ENCODE results near the gene ITGB3. TPM values are rescaled to one million over a fixed set of nuclear protein-coding genes. Genes with fewer than 3 reads are reported as not detected.
"Not testable (repeated sequence)": the region's sequence is repeated elsewhere in the genome, so short reads cannot be mapped to it uniquely, and the experiment has no call there.

Gene ITGB3
- 12.3 TPM for polyA plus RNA-seq (2013, experiment 1 of 2; ENCODE audit: insufficient read length)
- polyA plus RNA-seq (2013, experiment 2 of 2; ENCODE audit: insufficient read length), result 11.8 TPM

- peak; percentile 75 for DNase-seq
Measured at GRCh38 chr17:47253541-47254402, at the start of gene ITGB3. TSS of gene ITGB3 (plus strand) at chr17:47253827. CDS start at chr17:47253862, 35 bp downstream.

DNA sequence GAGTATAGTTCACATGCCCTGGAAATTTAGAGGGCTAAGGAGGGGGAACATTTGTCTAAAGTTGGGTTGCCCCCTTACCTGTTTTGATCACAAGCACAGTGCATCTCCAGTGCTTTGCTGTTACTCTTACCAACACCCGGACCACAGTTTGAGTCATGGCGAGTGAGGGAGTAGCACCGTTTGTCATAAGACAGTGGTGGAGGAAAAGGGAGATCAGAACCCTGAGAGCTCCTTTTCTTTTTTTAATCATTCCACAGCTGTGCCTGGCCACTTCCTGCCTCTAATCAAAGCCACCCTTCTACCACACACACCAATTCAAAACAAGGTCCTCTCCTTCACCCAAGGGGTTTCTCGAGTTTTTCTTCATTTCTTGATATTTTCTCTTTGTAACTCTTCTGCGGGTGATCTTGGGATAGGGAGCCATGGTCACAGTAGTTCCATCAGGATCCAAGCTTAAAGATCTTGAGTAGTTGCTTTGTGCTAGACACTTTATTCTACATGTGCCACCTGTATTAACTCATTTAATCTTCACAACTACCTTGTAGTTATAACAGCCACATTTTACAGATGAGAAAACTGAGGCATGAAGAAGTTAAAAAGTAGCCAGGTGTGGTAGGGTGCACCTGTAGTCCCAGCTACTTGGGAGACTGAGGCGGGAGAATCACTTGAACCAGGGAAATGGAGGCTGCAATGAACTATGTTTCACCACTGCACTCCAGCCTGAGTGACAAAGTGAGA lies 49.5 kb upstream of the ITGB3 start:
- peak; percentile 68 for DNase-seq

DNA sequence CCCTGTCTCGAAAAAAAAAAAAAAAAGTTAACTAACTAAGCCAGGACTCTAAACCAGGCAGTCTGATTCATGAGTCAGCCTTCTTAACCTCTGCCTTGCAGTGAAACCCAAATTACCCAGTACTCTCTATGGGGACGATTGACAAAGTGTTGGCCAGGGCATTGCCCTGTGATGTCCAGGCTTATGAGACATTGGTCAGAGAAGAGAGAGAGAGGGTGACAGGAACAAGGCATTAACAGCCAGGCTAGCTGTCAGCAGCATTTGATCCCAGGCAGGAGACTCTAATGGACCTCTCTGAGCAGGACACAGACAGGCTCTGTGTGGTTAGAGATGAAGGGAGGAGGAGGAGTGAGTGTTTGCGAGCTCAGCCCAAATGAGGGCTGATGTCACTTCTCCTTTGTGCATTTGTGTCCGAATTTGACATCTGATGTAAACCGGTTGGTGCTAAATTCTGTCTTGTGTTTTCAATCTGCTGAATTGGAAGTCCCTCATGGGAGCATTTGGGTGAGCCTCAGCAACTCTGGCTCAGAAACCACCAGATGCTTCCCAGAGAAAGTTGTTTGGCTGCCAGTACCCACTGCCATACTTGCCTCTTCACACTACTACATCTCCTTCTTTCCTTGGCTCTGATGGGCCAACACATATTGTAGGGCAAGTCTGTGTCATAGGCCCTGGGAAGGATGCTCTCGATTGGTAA lies 48.8 kb upstream of the ITGB3 start:
- DNase-seq, result peak; percentile 48

- DNase-seq, result peak; percentile 91
Measured at GRCh38 chr17:47205419-47205963, 48.1 kb upstream of the ITGB3 start.

DNA sequence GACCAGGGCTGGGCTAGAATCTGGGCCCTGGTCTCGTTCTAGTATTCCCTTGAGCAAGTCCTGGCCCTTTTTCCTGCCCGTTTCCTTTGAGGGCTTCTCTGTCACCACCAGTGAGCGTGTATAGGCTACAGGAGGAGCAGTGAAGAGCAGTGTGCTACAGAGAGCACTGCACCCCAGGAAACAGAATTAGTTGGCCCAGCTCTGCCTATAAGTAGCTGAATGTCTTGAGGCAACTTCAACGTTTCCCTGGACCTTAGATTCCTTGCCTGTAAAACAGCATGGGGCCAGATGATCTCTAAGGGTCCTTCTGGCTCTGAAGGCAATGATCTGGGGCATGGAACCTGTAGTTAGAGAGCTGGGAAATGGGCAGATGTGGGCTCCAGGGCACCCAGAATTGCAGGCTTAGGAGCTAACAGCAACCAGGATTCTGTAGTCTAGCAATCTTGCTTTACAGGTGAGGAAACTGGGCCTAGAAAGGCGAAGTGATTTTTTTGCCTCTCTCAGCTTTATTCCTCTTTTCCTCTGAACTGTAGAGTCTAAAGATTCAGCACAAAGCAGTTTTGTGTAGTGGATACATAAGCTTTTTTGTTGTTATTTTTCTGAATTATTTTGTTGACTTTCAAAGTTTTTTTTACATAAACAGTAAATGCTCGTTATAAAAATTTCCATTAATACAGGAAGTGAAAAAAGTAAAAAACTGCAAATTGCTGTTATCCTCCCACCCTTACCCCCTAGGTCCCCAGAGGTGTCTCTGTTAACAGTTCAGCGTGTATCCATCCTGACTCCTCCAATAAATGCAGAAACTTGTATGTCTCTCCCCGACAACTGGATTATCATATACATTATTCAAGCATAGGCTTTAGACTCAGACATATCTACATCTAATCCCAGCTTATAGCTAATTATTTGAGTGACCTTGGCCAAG lies 46.2 kb upstream of the ITGB3 start:
- DNase-seq, result no peak

DNA sequence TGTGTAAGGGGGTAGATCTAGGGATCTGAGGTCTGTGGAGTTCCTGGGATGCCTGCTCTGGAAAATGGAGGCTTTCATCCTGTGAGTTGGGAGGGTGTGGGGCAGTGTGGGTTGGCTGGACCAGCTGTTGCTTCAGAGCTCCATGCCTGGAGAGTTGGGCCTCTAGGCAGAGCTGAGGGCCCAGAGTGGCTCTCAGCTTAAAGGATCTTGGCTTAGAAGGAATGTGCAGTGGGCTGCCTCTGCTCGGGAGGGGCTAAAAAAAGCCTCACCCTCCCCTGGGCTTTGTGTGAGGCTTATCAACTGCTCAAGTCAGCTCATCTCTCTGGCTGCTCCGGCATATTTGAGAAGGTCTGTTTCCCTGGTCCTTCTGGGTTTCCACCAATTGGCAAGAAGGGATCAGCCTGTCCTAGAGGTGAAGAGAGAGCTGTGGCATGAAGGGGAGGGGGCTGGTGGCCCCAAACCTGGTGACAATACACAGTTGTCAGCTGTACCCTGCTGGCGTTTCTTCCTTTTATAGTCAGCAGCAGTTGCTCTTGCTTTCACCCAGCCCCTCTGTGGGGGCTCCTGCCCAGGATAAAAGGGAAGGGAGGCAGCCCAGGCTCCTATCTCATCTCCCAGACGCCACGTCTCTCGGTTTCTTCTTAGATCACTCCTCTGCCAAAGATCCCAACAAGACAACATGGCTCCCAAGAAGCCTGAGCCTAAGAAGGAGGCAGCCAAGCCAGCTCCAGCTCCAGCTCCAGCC lies 44.7 kb upstream of the ITGB3 start, which contains the start of gene MYL4:
TSS of gene MYL4 (plus strand) at position 605 of the 745 bp plus-strand sequence. CDS start at position 680, 75 bp downstream.
- DNase-seq, result peak; percentile 33

GRCh38 chr17:47209499-47209898 lies 44.1 kb upstream of the ITGB3 start:
- no peak for DNase-seq

DNA sequence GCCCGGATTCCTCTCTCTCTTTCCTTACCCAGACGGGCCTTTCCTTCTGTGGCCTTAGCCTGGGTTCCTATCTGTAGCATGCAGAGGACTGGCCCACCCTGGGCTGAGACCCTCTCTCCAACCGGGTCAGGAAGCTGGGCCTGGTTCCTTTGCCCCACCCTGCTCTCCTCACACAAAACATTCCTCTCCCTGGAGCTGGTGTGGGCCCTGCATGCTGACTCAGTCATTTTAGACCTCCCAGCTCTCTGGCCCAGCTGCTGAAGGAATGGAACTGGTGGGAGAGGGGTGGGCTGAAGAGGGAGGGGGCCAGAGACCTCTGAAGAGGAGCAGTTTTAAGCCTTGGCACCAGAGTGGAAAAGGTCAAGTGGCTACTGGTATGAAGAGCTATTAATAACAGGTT lies 43.5 kb upstream of the ITGB3 start:
- peak; percentile 39 for DNase-seq

DNA sequence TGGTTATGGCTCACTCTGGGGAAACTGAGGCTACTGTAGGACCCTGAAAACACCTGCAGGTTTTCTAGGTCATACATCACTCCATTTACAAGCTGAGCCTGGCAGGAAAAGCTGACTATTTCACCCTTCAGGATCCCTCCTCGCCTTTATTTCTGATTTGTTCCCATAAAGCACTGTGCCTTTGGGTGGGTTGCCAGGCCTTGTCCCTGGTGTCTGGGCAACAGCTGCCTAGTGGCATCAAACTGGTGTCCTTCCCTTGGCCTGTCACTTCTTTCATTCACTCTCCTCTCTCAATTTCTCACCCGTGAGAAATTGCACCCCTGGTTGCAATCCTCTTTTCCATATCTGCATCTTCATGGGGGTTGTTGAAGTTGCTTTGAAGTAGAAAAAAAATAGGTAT lies 42.8 kb upstream of the ITGB3 start:
- DNase-seq, result no peak

- DNase-seq, result no peak
Measured at GRCh38 chr17:47212458-47212857, 41.2 kb upstream of the ITGB3 start.

DNA sequence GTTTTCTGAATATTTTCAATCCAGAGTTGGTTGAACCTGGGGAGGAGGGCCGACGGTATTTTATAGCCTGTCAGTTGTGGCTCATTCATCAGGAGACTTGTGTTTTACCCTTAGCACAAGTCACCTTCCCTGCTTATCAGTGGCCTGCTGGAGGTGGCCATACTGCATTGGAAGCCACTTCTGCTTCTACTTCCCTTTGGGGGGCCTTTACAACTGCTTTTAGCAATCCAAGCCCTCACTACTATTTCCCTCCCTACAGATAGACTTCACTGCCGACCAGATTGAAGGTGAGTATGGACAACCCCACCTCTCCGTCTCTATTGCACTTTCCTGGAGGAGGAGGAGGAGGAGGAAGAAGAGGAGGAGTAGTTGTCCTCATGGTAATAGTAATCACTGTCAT lies 40.1 kb upstream of the ITGB3 start:
- DNase-seq, result no peak

DNA sequence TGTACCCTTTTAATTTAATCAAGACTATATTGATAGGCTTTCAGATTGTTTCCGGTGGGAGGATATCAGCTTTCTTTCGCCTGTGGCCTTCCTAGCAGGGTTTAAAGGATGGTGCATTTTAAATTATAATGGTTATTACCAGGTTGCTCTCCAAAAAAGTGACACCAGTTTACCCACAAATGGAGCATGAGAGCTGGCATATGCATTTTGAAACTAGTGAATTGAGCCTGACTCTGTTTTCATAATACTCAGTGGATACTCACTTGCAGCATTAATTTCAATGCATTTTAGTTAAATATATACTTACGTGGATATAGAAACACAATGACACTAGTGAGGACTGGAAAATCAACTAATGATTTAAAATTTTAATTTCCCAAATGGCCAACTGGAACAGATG lies 38.7 kb upstream of the ITGB3 start:
- DNase-seq, result no peak

DNA sequence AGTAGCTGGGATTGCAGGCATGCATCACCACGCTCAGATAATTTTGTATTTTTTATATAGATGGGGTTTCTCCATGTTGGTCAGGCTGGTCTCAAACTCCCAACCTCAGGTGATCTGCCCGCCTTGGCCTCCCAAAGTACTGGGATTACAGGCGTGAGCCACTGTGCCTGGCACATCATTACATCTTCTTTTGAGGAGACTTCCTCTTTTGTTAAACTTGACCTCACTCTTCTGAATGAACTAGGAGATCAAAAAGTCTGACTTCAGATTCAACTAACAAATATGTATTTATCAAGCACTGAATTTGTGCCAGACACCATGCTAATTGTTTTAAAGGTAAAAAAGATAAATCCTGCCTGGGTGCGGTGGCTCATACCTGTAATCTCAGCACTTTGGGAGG lies 36.8 kb upstream of the ITGB3 start:
- DNase-seq, result not testable (repeated sequence)

DNA sequence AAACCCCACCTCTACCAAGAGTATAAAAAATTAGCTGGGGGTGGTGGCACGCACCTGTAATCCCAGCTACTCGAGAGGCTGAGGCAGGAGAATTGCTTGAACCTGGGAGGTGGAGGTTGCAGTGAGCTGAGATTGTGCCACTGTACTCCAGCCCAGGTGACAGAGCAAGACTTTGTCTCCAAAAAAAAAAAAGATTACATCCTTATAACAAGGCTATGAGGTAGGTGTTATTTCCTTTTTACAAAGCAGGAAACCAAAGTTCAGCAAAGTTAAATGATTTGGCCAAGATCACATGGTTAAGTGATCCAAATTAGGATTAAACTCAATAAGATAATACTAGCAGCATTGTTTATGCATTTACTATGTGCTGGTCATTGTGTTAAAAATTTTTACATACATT lies 36.3 kb upstream of the ITGB3 start:
- DNase-seq, result not testable (repeated sequence)

GRCh38 chr17:47218896-47219430 lies 34.7 kb upstream of the ITGB3 start:
- no peak for DNase-seq

GRCh38 chr17:47219621-47220475 lies 33.8 kb upstream of the ITGB3 start:
- DNase-seq, result no peak

DNA sequence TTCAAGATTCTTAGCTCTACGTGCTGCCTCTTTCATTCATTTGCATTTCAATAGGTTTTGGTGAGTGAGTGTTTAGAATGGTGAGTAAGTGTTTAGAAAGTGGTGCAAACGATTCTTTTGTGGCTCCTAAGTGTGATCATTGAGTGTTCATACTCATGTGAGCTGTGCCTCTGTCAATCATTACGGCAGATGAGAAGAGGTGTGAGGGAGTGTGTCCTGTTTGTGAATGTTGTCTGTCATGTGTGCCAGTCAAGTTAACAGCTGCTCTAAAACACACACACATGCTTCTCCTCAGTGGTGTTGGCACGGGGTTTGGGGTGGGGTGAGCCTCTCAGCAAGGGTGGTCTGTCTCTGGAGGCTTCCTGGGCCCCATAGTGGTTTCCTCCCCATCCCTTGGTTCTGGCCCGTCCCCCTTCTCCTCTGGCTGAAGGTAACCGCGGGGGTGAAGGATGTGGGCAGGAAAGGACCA lies 33.1 kb upstream of the ITGB3 start:
- no peak for DNase-seq

GRCh38 chr17:47221154-47221553 lies 32.5 kb upstream of the ITGB3 start:
- DNase-seq, result no peak

- DNase-seq, result no peak
Measured at GRCh38 chr17:47222047-47222446, 31.6 kb upstream of the ITGB3 start.
